Keratinocyte (primary cell): ENCODE results near the gene KIAA1217.

Source experiments
- EZH2 ChIP-seq: IDR thresholded peaks from one replicate; pipeline ENCODE4 v1.6.1; 2012; ENCODE audit warnings: inconsistent platforms, mild to moderate bottlenecking, low read length, moderate library complexity
- TF ChIP-seq, protein P1 (sequence below), 3 experiments: IDR thresholded peaks in 1 of 3; conservative IDR thresholded peaks in 1 of 3; optimal IDR thresholded peaks in 1 of 3; 2 replicates in 2 of 3; 3 replicates in 1 of 3; pipeline versions ENCODE3 to v1.5.1; 2011; ENCODE audit warnings: low read length in 3 of 3, mild to moderate bottlenecking in 3 of 3, moderate library complexity in 2 of 3, control low read depth in 1 of 3, inconsistent platforms in 1 of 3; ENCODE audit not compliant: insufficient read depth in 2 of 3; ENCODE audit errors: extremely low read depth in 1 of 3

DNA sequence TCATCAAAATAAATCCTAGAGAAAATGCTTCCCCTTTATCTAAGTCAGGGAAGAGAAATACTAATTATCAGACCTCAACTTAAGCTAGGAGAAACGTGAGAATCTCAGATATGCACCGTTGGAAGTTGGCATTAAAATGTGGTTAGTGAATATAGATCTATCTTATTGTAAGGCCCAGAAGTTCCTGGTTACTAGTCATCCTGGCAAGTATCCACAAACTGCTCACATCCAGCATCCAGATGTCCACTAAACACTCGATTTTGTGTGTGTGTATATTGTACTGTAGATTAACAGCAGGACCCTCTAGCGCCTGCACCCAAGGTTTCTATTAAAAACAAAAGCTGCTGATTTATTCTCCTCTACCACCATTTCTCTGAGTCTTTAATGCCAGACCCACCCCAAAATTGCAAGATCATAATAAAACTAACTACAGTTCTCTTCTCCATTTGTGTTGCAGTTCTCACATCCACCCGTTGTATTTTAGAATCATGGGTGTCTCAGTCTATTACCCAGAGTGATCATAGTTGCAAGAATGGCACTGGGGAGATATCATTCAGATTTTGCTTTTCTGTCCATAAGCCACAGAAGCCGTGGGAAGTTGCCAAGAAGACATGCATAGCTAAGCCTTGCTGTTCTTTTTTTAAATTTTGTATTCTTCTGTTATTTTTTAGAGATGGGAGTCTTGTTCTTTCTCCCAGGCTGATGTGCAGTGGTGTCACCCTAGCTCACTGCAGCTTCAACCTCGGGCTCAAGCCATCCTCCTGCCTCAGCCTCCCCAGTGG lies 165.4 kb downstream of the KIAA1217 start:
- TF ChIP-seq, protein P1, sequence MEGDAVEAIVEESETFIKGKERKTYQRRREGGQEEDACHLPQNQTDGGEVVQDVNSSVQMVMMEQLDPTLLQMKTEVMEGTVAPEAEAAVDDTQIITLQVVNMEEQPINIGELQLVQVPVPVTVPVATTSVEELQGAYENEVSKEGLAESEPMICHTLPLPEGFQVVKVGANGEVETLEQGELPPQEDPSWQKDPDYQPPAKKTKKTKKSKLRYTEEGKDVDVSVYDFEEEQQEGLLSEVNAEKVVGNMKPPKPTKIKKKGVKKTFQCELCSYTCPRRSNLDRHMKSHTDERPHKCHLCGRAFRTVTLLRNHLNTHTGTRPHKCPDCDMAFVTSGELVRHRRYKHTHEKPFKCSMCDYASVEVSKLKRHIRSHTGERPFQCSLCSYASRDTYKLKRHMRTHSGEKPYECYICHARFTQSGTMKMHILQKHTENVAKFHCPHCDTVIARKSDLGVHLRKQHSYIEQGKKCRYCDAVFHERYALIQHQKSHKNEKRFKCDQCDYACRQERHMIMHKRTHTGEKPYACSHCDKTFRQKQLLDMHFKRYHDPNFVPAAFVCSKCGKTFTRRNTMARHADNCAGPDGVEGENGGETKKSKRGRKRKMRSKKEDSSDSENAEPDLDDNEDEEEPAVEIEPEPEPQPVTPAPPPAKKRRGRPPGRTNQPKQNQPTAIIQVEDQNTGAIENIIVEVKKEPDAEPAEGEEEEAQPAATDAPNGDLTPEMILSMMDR (optimal IDR thresholded peaks at IDR 0.05 in 1 of 3, IDR thresholded peaks at IDR 0.05 in 1 of 3, conservative IDR thresholded peaks at IDR 0.05 in 1 of 3; ENCODE audit: extremely low read depth in 1 of 3, insufficient read depth in 2 of 3, low read length in 3 of 3): no peak
- no peak for TF ChIP-seq EZH2
